Spinal cord (tissue), 10 donors: Measurements from ENCODE around the gene AUTS2. TPM values are rescaled to one million over a fixed set of nuclear protein-coding genes. Genes with fewer than 3 reads are reported as not detected.

Experiments used
- DNase-seq, 6 donors: peaks; one replicate each; pipeline versions ENCODE4 v3.0.0 to v3.0.0-alpha.2; 2013 to 2015; ENCODE audit warnings: low spot score in 6 of 6, low read depth in 4 of 6
- H3K27ac ChIP-seq: one replicate; pipeline ENCODE4 v1.5.1; 2013; ENCODE audit warnings: low read depth, low read length, control low read depth
- H3K27me3 ChIP-seq: one replicate; pipeline ENCODE4 v1.6.1; 2013; ENCODE audit warnings: low read length; ENCODE audit not compliant: control insufficient read depth, insufficient read depth
- H3K36me3 ChIP-seq: one replicate; pipeline ENCODE4 v1.6.1; 2013; ENCODE audit warnings: low read length; ENCODE audit not compliant: control insufficient read depth, insufficient read depth
- H3K4me1 ChIP-seq: one replicate; pipeline ENCODE4 v1.6.1; 2013; ENCODE audit warnings: low read length; ENCODE audit not compliant: control insufficient read depth, insufficient read depth
- H3K4me3 ChIP-seq: one replicate; pipeline ENCODE4 v1.5.1; 2013; ENCODE audit warnings: low read depth, low read length, control low read depth
- H3K9me3 ChIP-seq: one replicate; pipeline ENCODE4 v1.6.1; 2013; ENCODE audit warnings: low read length; ENCODE audit not compliant: control insufficient read depth, insufficient read depth
- WGBS: methylation state at CpG from one replicate; pipeline ENCODE4 v1.1.5; 2013; ENCODE audit warnings: missing lambda C conversion rate; ENCODE audit not compliant: insufficient coverage; 5-methylcytosine and 5-hydroxymethylcytosine counted together
- polyA plus RNA-seq, 2 donors: library from polyadenylated mRNA; unstranded; fragments of 120-200 nt; gene quantifications; one replicate each; pipeline ENCODE4 v1.2.1, GENCODE V29; 2013; ENCODE audit not compliant: insufficient read length in 2 of 2
- total RNA-seq, 2 donors: library from RNA; depleted of rRNA in 1 of 2; stranded (reverse); fragments of 120-200 nt in 1 of 2; fragments of >200 nt in 1 of 2; gene quantifications; one replicate each; pipeline versions ENCODE4 v1.2.3 to v1.2.4, GENCODE V29; 2013 to 2014
- donor health status: healthy.

AUTS2 gene
- total and polyA plus RNA-seq, 4 donors = 56.2 to 214 (median 135) TPM

GRCh38 chr7:69949122-69949521 lies 350.8 kb downstream of the AUTS2 start:
- no peaks in the 10 kb centered on the region for H3K36me3 ChIP-seq
- no peak for DNase-seq
- H3K4me3 ChIP-seq = no peak overlapping the region
- no peaks in the 10 kb centered on the region for H3K27me3 ChIP-seq
- WGBS = no CpG with 5 or more reads among the region's 2 CpGs
- no peak overlapping the region for H3K27ac ChIP-seq
- H3K4me1 ChIP-seq = no peaks in the 10 kb centered on the region
- H3K9me3 ChIP-seq = no peaks in the 10 kb centered on the region

GRCh38 chr7:69951458-69951857 lies 353.2 kb downstream of the AUTS2 start:
- H3K27me3 ChIP-seq = no peaks in the 10 kb centered on the region
- no peaks in the 10 kb centered on the region for H3K36me3 ChIP-seq
- no peaks in the 10 kb centered on the region for H3K9me3 ChIP-seq
- H3K27ac ChIP-seq = no peak overlapping the region
- WGBS = 40% methylated on average over 3 of the region's 3 CpGs
- peak in 1 of 6 donors; percentile 60 for DNase-seq
- H3K4me1 ChIP-seq = no peaks in the 10 kb centered on the region
- no peak overlapping the region for H3K4me3 ChIP-seq

DNA sequence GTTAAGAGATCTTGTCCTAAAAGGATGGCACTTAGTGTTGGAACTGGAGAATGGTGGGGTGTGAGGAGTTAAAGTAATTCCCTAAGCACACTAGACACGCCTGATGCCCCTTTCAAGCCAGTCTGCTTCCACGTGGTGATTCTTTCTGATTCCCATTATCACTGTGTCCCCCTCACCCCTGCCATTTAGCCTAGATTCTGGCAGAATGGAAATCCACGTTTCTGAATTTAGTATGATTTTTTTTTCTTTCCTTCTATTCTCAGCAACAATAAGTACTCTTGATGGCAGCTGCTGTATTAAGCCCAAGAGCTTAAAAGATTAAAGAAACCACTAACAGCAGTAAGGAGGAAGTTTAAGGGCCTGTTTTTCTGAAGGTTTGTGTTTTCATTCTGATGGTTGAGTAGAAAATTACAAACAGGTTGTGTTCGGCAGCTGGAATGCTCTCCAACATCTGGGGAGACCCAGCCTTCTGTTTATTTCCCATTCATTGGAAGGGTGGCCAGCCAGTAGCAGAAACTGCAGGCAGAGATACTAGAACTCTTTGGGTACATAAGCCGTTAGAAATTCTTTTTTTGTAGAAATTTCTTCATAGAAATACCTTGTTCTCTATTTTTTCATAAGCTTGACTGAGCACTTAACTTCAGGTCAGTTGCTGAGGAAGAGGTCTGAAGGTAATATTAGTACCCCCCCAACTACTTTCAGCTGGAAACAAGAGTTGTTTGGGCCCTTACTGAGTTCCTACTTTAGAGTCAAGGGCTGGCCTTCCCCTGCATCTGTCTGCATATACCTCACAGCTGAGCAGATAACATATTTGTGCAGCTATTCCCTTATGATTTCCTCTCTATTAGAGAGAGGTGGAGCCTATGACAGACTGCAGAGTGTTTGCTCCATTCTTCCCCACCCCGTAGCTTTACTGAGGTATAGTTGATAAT lies 355.1 kb downstream of the AUTS2 start:
- Histone ChIP-seq H3K4me3 (no peak overlapping the region), H3K4me1 (no peaks in the 10 kb centered on the region), H3K36me3 (no peaks in the 10 kb centered on the region), H3K27me3 (no peaks in the 10 kb centered on the region), H3K27ac (no peak overlapping the region), H3K9me3 (no peaks in the 10 kb centered on the region)
- peak in 1 of 6 donors; percentile 20 for DNase-seq
- WGBS = 80% methylated on average over 1 of the region's 6 CpGs

DNA sequence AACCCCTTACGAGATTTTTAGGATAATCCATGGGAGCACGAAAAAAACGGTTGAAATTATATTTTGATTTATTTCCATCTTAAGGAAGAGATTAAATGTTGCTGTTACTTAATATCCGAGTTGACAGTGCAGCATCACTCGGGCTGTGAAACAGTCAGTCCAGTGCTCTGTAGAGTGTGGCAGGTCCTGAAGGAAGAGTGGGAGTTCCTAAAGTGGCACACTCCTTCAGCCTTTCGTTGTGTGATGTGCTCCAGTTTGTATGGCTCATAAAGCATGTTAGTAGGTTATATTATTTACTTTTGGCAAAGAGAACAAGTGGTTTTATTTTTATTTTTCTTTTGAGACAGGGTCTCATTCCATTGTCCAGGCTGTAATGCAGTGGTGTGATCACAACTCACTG lies 358.3 kb downstream of the AUTS2 start:
- no peaks in the 10 kb centered on the region for H3K9me3 ChIP-seq
- no peak for DNase-seq
- H3K27ac ChIP-seq = no peak overlapping the region
- no peaks in the 10 kb centered on the region for H3K36me3 ChIP-seq
- no peak overlapping the region for H3K4me3 ChIP-seq
- WGBS = 89% methylated on average over 4 of the region's 6 CpGs
- H3K27me3 ChIP-seq = no peaks in the 10 kb centered on the region
- no peaks in the 10 kb centered on the region for H3K4me1 ChIP-seq

GRCh38 chr7:69957661-69958060 lies 359.4 kb downstream of the AUTS2 start:
- no CpG with 5 or more reads among the region's 2 CpGs for WGBS

GRCh38 chr7:69959789-69960499 lies 361.7 kb downstream of the AUTS2 start:
- peak in 1 of 6 donors; percentile 61 for DNase-seq
- 100% methylated on average over 1 of the region's 3 CpGs for WGBS

More at GRCh38 chr7:69957661-69958060, 359.4 kb downstream of the AUTS2 start:
- Histone ChIP-seq H3K4me1 (peaks cover 4% of the 10 kb centered on the region), H3K4me3 (no peak overlapping the region), H3K27ac (no peak overlapping the region), H3K9me3 (no peaks in the 10 kb centered on the region), H3K27me3 (no peaks in the 10 kb centered on the region), H3K36me3 (no peaks in the 10 kb centered on the region)
- DNase-seq = no peak

GRCh38 chr7:69961436-69961835 lies 363.2 kb downstream of the AUTS2 start:
- Histone ChIP-seq H3K9me3 (no peaks in the 10 kb centered on the region), H3K4me1 (peaks cover 4% of the 10 kb centered on the region), H3K27me3 (no peaks in the 10 kb centered on the region), H3K4me3 (no peak overlapping the region), H3K27ac (no peak overlapping the region), H3K36me3 (no peaks in the 10 kb centered on the region)
- peak in 1 of 6 donors; percentile 48 for DNase-seq

More at GRCh38 chr7:69959789-69960499, 361.7 kb downstream of the AUTS2 start:
- H3K9me3 ChIP-seq = no peaks in the 10 kb centered on the region
- H3K4me1 ChIP-seq = peaks cover 4% of the 10 kb centered on the region
- H3K36me3 ChIP-seq = no peaks in the 10 kb centered on the region
- no peak overlapping the region for H3K27ac ChIP-seq
- no peak overlapping the region for H3K4me3 ChIP-seq
- no peaks in the 10 kb centered on the region for H3K27me3 ChIP-seq

DNA sequence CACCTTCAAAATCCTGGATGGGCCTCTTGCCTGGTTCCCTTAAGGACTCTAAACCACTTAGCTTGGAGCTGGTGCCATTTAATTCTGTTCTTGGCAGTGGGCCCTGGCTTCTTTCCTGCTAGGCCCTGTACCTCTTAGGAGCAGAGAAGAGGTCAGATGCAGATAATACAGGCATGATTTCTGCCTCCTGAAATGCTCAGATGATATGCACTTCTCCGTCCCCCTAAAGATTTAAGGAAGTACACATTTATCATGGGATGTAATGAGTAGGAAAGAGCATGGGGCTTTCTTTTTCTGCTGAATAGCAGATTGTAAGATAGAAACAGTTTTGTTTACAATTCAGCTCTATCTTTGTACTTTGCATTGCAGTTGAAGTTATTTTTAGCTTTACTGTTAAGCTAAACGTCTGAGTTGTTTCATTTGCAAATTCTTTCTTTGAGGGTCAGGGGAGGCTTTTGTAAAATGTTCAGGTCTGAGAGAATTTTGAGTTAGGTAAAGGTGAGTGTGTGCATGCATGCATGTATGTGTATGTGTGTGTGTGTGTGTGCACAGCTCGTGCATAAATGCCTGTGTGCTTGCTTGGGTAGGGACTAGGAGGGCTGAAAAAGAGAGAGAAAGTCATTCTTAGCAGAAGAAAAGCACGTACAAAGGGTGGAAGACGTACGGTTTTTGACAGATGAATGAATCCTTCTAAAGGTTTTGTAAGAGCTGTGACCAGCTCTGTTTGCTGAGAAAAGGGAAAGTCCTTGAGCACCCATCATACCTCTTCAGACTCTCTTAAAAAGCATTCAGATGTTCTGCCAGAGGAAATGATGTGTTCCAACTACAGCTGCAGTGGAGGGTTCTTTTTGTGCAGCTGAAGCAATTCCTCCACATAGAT lies 364.2 kb downstream of the AUTS2 start:
- DNase-seq = peak in 3 of 6 donors; percentile 39 to 85 (median 72)
- H3K4me3 ChIP-seq = no peak overlapping the region
- H3K4me1 ChIP-seq = peaks cover 4% of the 10 kb centered on the region
- H3K27me3 ChIP-seq = no peaks in the 10 kb centered on the region
- H3K9me3 ChIP-seq = no peaks in the 10 kb centered on the region
- no peaks in the 10 kb centered on the region for H3K36me3 ChIP-seq
- peak overlapping the region; percentile 18 for H3K27ac ChIP-seq
- WGBS = 4% methylated on average over 2 of the region's 6 CpGs

DNA sequence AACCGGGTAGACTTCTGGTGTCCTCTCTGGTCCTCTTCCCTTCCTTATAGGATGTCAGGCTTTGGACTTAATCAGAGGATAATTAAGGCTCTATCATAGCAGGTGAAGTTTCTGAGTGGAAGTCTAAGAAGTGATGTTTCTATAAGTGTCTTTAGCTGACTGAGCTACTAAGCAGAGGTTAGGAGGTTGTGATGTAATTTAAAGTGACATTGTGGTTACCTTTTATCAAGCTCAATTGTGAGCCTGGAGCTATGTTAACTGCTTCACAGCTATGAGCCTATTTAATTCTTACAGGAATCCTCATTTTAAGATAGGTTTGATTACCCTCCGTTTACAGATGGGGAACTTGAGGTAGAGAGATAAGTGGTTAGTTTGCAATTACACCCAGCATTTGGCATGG lies 365.1 kb downstream of the AUTS2 start:
- Histone ChIP-seq H3K27me3 (no peaks in the 10 kb centered on the region), H3K27ac (peak overlapping the region; percentile 12), H3K36me3 (no peaks in the 10 kb centered on the region), H3K4me3 (no peak overlapping the region), H3K9me3 (no peaks in the 10 kb centered on the region), H3K4me1 (peaks cover 4% of the 10 kb centered on the region)
- DNase-seq = no peak
- no CpG with 5 or more reads among the region's 2 CpGs for WGBS
